Stimulated activated CD4-positive, alpha-beta T cell treated with anti-CD3 and anti-CD28 coated beads, Interleukin-12 subunit alpha, Interleukin-12 subunit beta, amount 100 ng/mL, for 48 hours (primary cell): ENCODE results near the gene CRY1.

Source experiments
- DNase-seq, 3 donors: peaks; one replicate each; pipeline ENCODE4 v3.0.0-alpha.2; 2020; ENCODE audit warnings: low read depth in 2 of 3, low spot score in 1 of 3

CRY1 gene

GRCh38 chr12:106974511-106974910, 118.8 kb downstream of the CRY1 start:
- DNase-seq = no peak

GRCh38 chr12:106973545-106973944, 119.8 kb downstream of the CRY1 start:
- DNase-seq = no peak

GRCh38 chr12:106971065-106971464, 122.3 kb downstream of the CRY1 start:
- DNase-seq = no peak

GRCh38 chr12:106964526-106964925, 128.8 kb downstream of the CRY1 start:
- DNase-seq = no peak

- DNase-seq = no peak
These were observed 131.1 kb downstream of the CRY1 start for GRCh38 chr12:106962286-106962685.

GRCh38 chr12:106960443-106960842, 132.9 kb downstream of the CRY1 start:
- DNase-seq = no peak

- DNase-seq = no peak
These were observed 135.8 kb downstream of the CRY1 start for GRCh38 chr12:106957583-106957982.

GRCh38 chr12:106956048-106956578, 137.2 kb downstream of the CRY1 start:
- DNase-seq = peak; percentile 17 to 57 (median 20)

GRCh38 chr12:106955377-106956047, 137.8 kb downstream of the CRY1 start, which contains the start of gene TMEM263:
Gene TMEM263 (plus strand): TSS chr12:106955907. CDS start chr12:106967117, 11,210 bp downstream.
- DNase-seq = peak; percentile 68 to 87 (median 84)

GRCh38 chr12:106954462-106955376, 138.6 kb downstream of the CRY1 start:
- no peak for DNase-seq

- no peak for DNase-seq
These were observed 139.7 kb downstream of the CRY1 start for GRCh38 chr12:106953352-106954250.

GRCh38 chr12:106950591-106950990, 142.8 kb downstream of the CRY1 start:
- no peak for DNase-seq

GRCh38 chr12:106947461-106947860, 145.9 kb downstream of the CRY1 start:
- DNase-seq = no peak

GRCh38 chr12:106945261-106945851, 148.0 kb downstream of the CRY1 start:
- no peak for DNase-seq

- no peak for DNase-seq
These were observed 150.6 kb downstream of the CRY1 start for GRCh38 chr12:106942775-106943174.

- no peak for DNase-seq
These were observed 151.7 kb downstream of the CRY1 start for GRCh38 chr12:106941481-106942156.
